K562 (cell line): Measurements from ENCODE around the gene HTT-AS. TPM values are rescaled to one million over a fixed set of nuclear protein-coding genes. Genes with fewer than 3 reads are reported as not detected.

Experiments
- ATF1 ChIP-seq, 2 experiments: fragments of 450-650 bp in 1 of 2; IDR thresholded peaks; 2 replicates each; pipeline ENCODE4 v1.6.1; 2016; ENCODE audit warnings: missing compliant biosample characterization in 1 of 2, missing genetic modification characterization in 1 of 2
- CCAR2 ChIP-seq: fragments of 200-400 bp; formaldehyde crosslinking; IDR thresholded peaks from 2 replicates; pipeline ENCODE4 v1.6.1; 2017; ENCODE audit warnings: mild to moderate bottlenecking, low read depth, low read length
- COPS2 ChIP-seq: fragments of 450-650 bp; conservative IDR thresholded peaks from 2 replicates; pipeline ENCODE4 v1.6.1; 2016; ENCODE audit warnings: mild to moderate bottlenecking, moderate library complexity
- E2F3 ChIP-seq: fragments of 250-450 bp; sonication (Bioruptor Pico); IDR thresholded peaks from 2 replicates; pipeline ENCODE4 v1.4.0; 2020; ENCODE audit warnings: mild to moderate bottlenecking
- FOXK2 ChIP-seq, 2 experiments: fragments of 450-650 bp; IDR thresholded peaks in 1 of 2; conservative IDR thresholded peaks in 1 of 2; 2 replicates each; pipeline ENCODE4 v1.6.1; 2016; ENCODE audit warnings: low read depth in 2 of 2, mild to moderate bottlenecking in 1 of 2
- GATAD2B ChIP-seq: fragments of 450-650 bp; IDR thresholded peaks from 2 replicates; pipeline ENCODE4 v1.6.1; 2017; ENCODE audit warnings: mild to moderate bottlenecking, borderline replicate concordance
- KDM1A ChIP-seq, 2 experiments: fragments of 450-650 bp; IDR thresholded peaks; 2 replicates each; pipeline ENCODE4 v1.6.1; 2016; ENCODE audit warnings: mild to moderate bottlenecking in 2 of 2
- MEF2A ChIP-seq: IDR thresholded peaks from 2 replicates; pipeline ENCODE4 v1.6.1; 2011; ENCODE audit warnings: low read depth, mild to moderate bottlenecking, low read length, moderate library complexity; ENCODE audit not compliant: control insufficient read depth
- MEIS2 ChIP-seq: fragments of 450-650 bp; IDR thresholded peaks from 2 replicates; pipeline ENCODE4 v1.6.1; 2014; ENCODE audit warnings: mild to moderate bottlenecking; ENCODE audit not compliant: partially characterized antibody
- MTA2 ChIP-seq: fragments of 450-650 bp; IDR thresholded peaks from 2 replicates; pipeline ENCODE4 v1.6.1; 2016; ENCODE audit warnings: low read depth
- MTA3 ChIP-seq: fragments of 450-650 bp; formaldehyde crosslinking; IDR thresholded peaks from 2 replicates; pipeline ENCODE4 v1.6.1; 2017; ENCODE audit warnings: mild to moderate bottlenecking, borderline replicate concordance
- NCOR1 ChIP-seq: fragments of 450-650 bp; IDR thresholded peaks from 2 replicates; pipeline ENCODE4 v1.6.1; 2016; ENCODE audit warnings: mild to moderate bottlenecking, moderate library complexity
- NEUROD1 ChIP-seq: fragments of 150-350 bp; IDR thresholded peaks from 2 replicates; pipeline ENCODE4 v1.6.1; 2014; ENCODE audit warnings: borderline replicate concordance, low read length, low read depth; ENCODE audit not compliant: partially characterized antibody
- NFE2 ChIP-seq: IDR thresholded peaks from 2 replicates; pipeline ENCODE4 v1.6.1; 2014; ENCODE audit warnings: antibody characterized with exemption, low read depth
- NFYB ChIP-seq: IDR thresholded peaks from 2 replicates; pipeline ENCODE4 v1.6.1; 2011; ENCODE audit warnings: mild to moderate bottlenecking, moderate library complexity; ENCODE audit not compliant: insufficient read length; ENCODE audit errors: extremely low read depth
- POLR2H ChIP-seq: IDR thresholded peaks from 2 replicates; pipeline ENCODE4 v1.6.1; 2016; ENCODE audit warnings: missing genetic modification characterization, low read depth, mild to moderate bottlenecking, control low read depth, missing compliant biosample characterization, moderate library complexity
- RCOR1 ChIP-seq, 2 experiments: IDR thresholded peaks; 2 replicates each; pipeline ENCODE4 v1.6.1; 2012; ENCODE audit warnings: low read depth in 2 of 2, low read length in 2 of 2, borderline replicate concordance in 1 of 2, improper control_type of control experiment in 1 of 2
- SPI1 ChIP-seq: IDR thresholded peaks from 2 replicates; pipeline ENCODE4 v1.6.1; 2011; ENCODE audit warnings: low read depth, low read length, control low read depth, borderline replicate concordance
- SUPT5H ChIP-seq: fragments of 450-650 bp; IDR thresholded peaks from 2 replicates; pipeline ENCODE4 v1.6.1; 2016
- TEAD4 ChIP-seq, 2 experiments: sonication (generic) in 1 of 2; formaldehyde crosslinking in 1 of 2; IDR thresholded peaks; 2 replicates each; pipeline versions ENCODE4 v1.6.1 to v1.8.0; 2012 to 2022; ENCODE audit warnings: borderline replicate concordance in 1 of 2, inconsistent platforms in 1 of 2, low read length in 1 of 2, mild to moderate bottlenecking in 1 of 2, missing genetic modification reagents in 1 of 2
- ZNF175 ChIP-seq: fragments of 200-800 bp; sonication (Bioruptor generic); IDR thresholded peaks from 2 replicates; pipeline ENCODE4 v1.6.1; 2016; ENCODE audit warnings: low read depth, mild to moderate bottlenecking, missing genetic modification characterization, missing compliant biosample characterization
- ZNF24 ChIP-seq: fragments of 450-650 bp; IDR thresholded peaks from 2 replicates; pipeline ENCODE4 v1.6.1; 2016
- ZNF324 ChIP-seq: fragments of 250-450 bp; sonication (Bioruptor Pico); IDR thresholded peaks from 2 replicates; pipeline ENCODE4 v1.4.0; 2020; ENCODE audit warnings: mild to moderate bottlenecking
- ZNF384 ChIP-seq: IDR thresholded peaks from 2 replicates; pipeline ENCODE4 v1.6.1; 2012; ENCODE audit warnings: low read depth, low read length, improper control_type of control experiment
- polyA plus RNA-seq, 8 experiments: library from polyadenylated mRNA; depleted of rRNA in 4 of 8; stranded (reverse) in 5 of 8; unstranded in 3 of 8; fragments of >200 nt; fragmentation: Nextera tagmentation in 2 of 8; fragmentation: Illumina TruSeq in 1 of 8; extraction: Ambion mirVana in 2 of 8; extraction: Trizol in 1 of 8; gene quantifications; 2 replicates each; pipeline versions ENCODE4 v1.2.1 to v1.2.3, GENCODE V29; 2011 to 2014; ENCODE audit warnings: inconsistent platforms in 1 of 8, missing spikeins in 1 of 8
- total RNA-seq, 7 experiments: library from RNA; depleted of rRNA in 6 of 7; stranded (reverse); fragments of >200 nt in 6 of 7; fragmentation: Illumina TruSeq in 2 of 7; extraction: Trizol in 2 of 7; gene quantifications; 2 replicates each; pipeline versions ENCODE4 v1.2.1 to v1.2.3, GENCODE V29; 2011 to 2021; ENCODE audit warnings: low replicate concordance in 1 of 7
- TF ChIP-seq, protein P1 (sequence below): fragments of 450-650 bp; IDR thresholded peaks from 2 replicates; pipeline ENCODE4 v1.6.1; 2018; ENCODE audit not compliant: partially characterized antibody
- TF ChIP-seq, protein P2 (sequence below): fragments of 200-800 bp; sonication (Bioruptor generic); IDR thresholded peaks from 2 replicates; pipeline ENCODE4 v1.6.1; 2017; ENCODE audit warnings: missing genetic modification characterization, missing compliant biosample characterization

HTT-AS gene
- total and polyA plus RNA-seq, 9 of the 15 experiments (the other 6 are each of a cell fraction or from before 2014, with no cell fraction given), result not detected

DNA sequence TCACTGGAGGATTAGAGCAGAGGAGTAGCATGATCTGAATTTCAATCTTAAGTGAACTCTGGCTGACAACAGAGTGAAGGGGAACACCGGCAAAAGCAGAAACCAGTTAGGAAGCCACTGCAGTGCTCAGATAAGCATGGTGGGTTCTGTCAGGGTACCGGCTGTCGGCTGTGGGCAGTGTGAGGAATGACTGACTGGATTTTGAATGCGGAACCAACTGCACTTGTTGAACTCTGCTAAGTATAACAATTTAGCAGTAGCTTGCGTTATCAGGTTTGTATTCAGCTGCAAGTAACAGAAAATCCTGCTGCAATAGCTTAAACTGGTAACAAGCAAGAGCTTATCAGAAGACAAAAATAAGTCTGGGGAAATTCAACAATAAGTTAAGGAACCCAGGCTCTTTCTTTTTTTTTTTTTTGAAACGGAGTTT is 5.4 kb upstream of the HTT-AS start (continued):
- TF ChIP-seq, protein P1, sequence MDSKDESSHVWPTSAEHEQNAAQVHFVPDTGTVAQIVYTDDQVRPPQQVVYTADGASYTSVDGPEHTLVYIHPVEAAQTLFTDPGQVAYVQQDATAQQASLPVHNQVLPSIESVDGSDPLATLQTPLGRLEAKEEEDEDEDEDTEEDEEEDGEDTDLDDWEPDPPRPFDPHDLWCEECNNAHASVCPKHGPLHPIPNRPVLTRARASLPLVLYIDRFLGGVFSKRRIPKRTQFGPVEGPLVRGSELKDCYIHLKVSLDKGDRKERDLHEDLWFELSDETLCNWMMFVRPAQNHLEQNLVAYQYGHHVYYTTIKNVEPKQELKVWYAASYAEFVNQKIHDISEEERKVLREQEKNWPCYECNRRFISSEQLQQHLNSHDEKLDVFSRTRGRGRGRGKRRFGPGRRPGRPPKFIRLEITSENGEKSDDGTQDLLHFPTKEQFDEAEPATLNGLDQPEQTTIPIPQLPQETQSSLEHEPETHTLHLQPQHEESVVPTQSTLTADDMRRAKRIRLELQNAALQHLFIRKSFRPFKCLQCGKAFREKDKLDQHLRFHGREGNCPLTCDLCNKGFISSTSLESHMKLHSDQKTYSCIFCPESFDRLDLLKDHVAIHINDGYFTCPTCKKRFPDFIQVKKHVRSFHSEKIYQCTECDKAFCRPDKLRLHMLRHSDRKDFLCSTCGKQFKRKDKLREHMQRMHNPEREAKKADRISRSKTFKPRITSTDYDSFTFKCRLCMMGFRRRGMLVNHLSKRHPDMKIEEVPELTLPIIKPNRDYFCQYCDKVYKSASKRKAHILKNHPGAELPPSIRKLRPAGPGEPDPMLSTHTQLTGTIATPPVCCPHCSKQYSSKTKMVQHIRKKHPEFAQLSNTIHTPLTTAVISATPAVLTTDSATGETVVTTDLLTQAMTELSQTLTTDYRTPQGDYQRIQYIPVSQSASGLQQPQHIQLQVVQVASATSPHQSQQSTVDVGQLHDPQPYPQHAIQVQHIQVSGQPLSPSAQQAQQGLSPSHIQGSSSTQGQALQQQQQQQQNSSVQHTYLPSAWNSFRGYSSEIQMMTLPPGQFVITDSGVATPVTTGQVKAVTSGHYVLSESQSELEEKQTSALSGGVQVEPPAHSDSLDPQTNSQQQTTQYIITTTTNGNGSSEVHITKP, result no peak
- TF ChIP-seq KDM1A (IDR thresholded peaks at IDR 0.05) (peak; percentile 77 to 88), COPS2 (no peak), MTA2 (peak; percentile 63; the same call in 1 of the 2 replicates), MTA3 (peak; percentile 70; the same call in 1 of the 2 replicates), POLR2H (no peak), NEUROD1 (peak; percentile 15), E2F3 (CRISPR knock-in tag) (no peak), GATAD2B (no peak), CCAR2 (no peak), ZNF24 (peak; percentile 84), ZNF324 (CRISPR knock-in tag) (no peak), NFYB (no peak), ZNF384 (peak; percentile 72), TEAD4 (IDR thresholded peaks at IDR 0.05; ENCODE audit: low read length) (peak; percentile 93), TEAD4 (CRISPR knock-in tag; IDR thresholded peaks at IDR 0.05; ENCODE audit: borderline replicate concordance) (no peak), MEF2A (peak; percentile 51; the same call in 1 of the 2 replicates), ZNF175 (CRISPR knock-in tag) (no peak), SPI1 (peak; percentile 72), FOXK2 (conservative IDR thresholded peaks at IDR 0.05 in 1 of 2, IDR thresholded peaks at IDR 0.05 in 1 of 2; ENCODE audit: low read depth in 2 of 2) (peak in 1 of 2 experiments; percentile 31; a peak in 1 of 4 replicates), RCOR1 (IDR thresholded peaks at IDR 0.05; ENCODE audit: borderline replicate concordance in 1 of 2, low read depth in 2 of 2, low read length in 2 of 2) (peak; percentile 44 to 92; a peak in 3 of 4 replicates), MEIS2 (peak; percentile 84), NCOR1 (peak; percentile 81), NFE2 (peak; percentile 57; the same call in 1 of the 2 replicates), ATF1 (CRISPR knock-in tag; IDR thresholded peaks at IDR 0.05) (no peak), ATF1 (tag; IDR thresholded peaks at IDR 0.05) (peak; percentile 36; the same call in 1 of the 2 replicates), SUPT5H (no peak)
- TF ChIP-seq, protein P2, sequence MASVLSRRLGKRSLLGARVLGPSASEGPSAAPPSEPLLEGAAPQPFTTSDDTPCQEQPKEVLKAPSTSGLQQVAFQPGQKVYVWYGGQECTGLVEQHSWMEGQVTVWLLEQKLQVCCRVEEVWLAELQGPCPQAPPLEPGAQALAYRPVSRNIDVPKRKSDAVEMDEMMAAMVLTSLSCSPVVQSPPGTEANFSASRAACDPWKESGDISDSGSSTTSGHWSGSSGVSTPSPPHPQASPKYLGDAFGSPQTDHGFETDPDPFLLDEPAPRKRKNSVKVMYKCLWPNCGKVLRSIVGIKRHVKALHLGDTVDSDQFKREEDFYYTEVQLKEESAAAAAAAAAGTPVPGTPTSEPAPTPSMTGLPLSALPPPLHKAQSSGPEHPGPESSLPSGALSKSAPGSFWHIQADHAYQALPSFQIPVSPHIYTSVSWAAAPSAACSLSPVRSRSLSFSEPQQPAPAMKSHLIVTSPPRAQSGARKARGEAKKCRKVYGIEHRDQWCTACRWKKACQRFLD (CRISPR knock-in tag), result peak; percentile 93
